NCI-H345 (cell line): ENCODE measurements around the gene SMCP.

Source experiments
- DNase-seq: peaks from one replicate; lab custom pipeline; 2025; lab: John Stamatoyannopoulos, UW

The SMCP gene

GRCh38 chr1:152886758-152887409 is 8.8 kb downstream of the SMCP start:
- no peak for DNase-seq

- no peak for DNase-seq
These were observed 10.0 kb downstream of the SMCP start for GRCh38 chr1:152888126-152888525.

- DNase-seq = no peak
These were observed 20.9 kb downstream of the SMCP start for GRCh38 chr1:152899027-152899426.

GRCh38 chr1:152899883-152900282 is 21.8 kb downstream of the SMCP start:
- DNase-seq = no peak

GRCh38 chr1:152901631-152902030 is 23.5 kb downstream of the SMCP start:
- no peak for DNase-seq

GRCh38 chr1:152902636-152903035 is 24.5 kb downstream of the SMCP start:
- DNase-seq = no peak

GRCh38 chr1:152904688-152905440 is 26.7 kb downstream of the SMCP start:
- no peak for DNase-seq

GRCh38 chr1:152906023-152906565 is 28.0 kb downstream of the SMCP start:
- no peak for DNase-seq

GRCh38 chr1:152907686-152908601 is 29.8 kb downstream of the SMCP start, which contains the start of gene IVL:
TSS of gene IVL (plus strand) at chr1:152908546. CDS start at chr1:152909798, 1,252 bp downstream.
- no peak for DNase-seq

GRCh38 chr1:152909206-152909605 is 31.1 kb downstream of the SMCP start:
- no peak for DNase-seq

GRCh38 chr1:152912471-152912870 is 34.3 kb downstream of the SMCP start:
- DNase-seq = no peak

- DNase-seq = no peak
These were observed 34.8 kb downstream of the SMCP start for GRCh38 chr1:152912900-152913299.

GRCh38 chr1:152917794-152918193 is 39.7 kb downstream of the SMCP start:
- DNase-seq = peak; percentile 76

GRCh38 chr1:152919071-152919470 is 40.9 kb downstream of the SMCP start:
- no peak for DNase-seq

GRCh38 chr1:152924191-152924590 is 46.1 kb downstream of the SMCP start:
- DNase-seq = peak; percentile 23

- no peak for DNase-seq
These were observed 48.0 kb downstream of the SMCP start for GRCh38 chr1:152926091-152926490.

- DNase-seq = no peak
These were observed 50.5 kb downstream of the SMCP start for GRCh38 chr1:152928671-152929070.

- DNase-seq = no peak
These were observed 54.2 kb downstream of the SMCP start for GRCh38 chr1:152932170-152932811.

GRCh38 chr1:152933196-152933595 is 55.1 kb downstream of the SMCP start:
- DNase-seq = no peak
